T-helper 22 cell (primary cell): ENCODE results near the gene TMEM171.

Experiments used
- DNase-seq: peaks from one replicate; pipeline ENCODE4 v3.0.0-alpha.2; 2020; ENCODE audit warnings: low read depth

TMEM171 gene

GRCh38 chr5:73119451-73120157 lies 771 bp upstream of the TMEM171 start:
- no peak for DNase-seq

GRCh38 chr5:73121119-73121463 lies 716 bp downstream of the TMEM171 start:
- no peak for DNase-seq

GRCh38 chr5:73122875-73123810 lies 2.8 kb downstream of the TMEM171 start:
- DNase-seq, result no peak

GRCh38 chr5:73125289-73125688 lies 4.9 kb downstream of the TMEM171 start:
- DNase-seq, result no peak

- DNase-seq, result no peak
Measured at GRCh38 chr5:73126381-73126780, 6.0 kb downstream of the TMEM171 start.

GRCh38 chr5:73126957-73127356 lies 6.6 kb downstream of the TMEM171 start:
- no peak for DNase-seq

- no peak for DNase-seq
Measured at GRCh38 chr5:73129143-73129542, 8.8 kb downstream of the TMEM171 start.

GRCh38 chr5:73130811-73131210 lies 10.4 kb downstream of the TMEM171 start:
- DNase-seq, result no peak

- no peak for DNase-seq
Measured at GRCh38 chr5:73131711-73132425, 11.5 kb downstream of the TMEM171 start.

- no peak for DNase-seq
Measured at GRCh38 chr5:73132759-73133158, 12.4 kb downstream of the TMEM171 start.

GRCh38 chr5:73135021-73135420 lies 14.6 kb downstream of the TMEM171 start:
- DNase-seq, result no peak

- no peak for DNase-seq
Measured at GRCh38 chr5:73135429-73136054, 15.2 kb downstream of the TMEM171 start.

GRCh38 chr5:73136055-73136562 lies 15.7 kb downstream of the TMEM171 start:
- DNase-seq, result no peak

GRCh38 chr5:73137563-73138530 lies 17.5 kb downstream of the TMEM171 start:
- no peak for DNase-seq

- DNase-seq, result no peak
Measured at GRCh38 chr5:73139485-73139884, 19.1 kb downstream of the TMEM171 start.

GRCh38 chr5:73140801-73141200 lies 20.4 kb downstream of the TMEM171 start:
- DNase-seq, result no peak

- no peak for DNase-seq
Measured at GRCh38 chr5:73142035-73142434, 21.7 kb downstream of the TMEM171 start.

- no peak for DNase-seq
Measured at GRCh38 chr5:73143716-73144115, 23.3 kb downstream of the TMEM171 start.

GRCh38 chr5:73149540-73149939 lies 29.2 kb downstream of the TMEM171 start:
- no peak for DNase-seq

- DNase-seq, result no peak
Measured at GRCh38 chr5:73150876-73151275, 30.5 kb downstream of the TMEM171 start.
